IMR-90 (cell line): Measurements from ENCODE around the gene LRRC4C. TPM values are rescaled to one million over a fixed set of nuclear protein-coding genes. Genes with fewer than 3 reads are reported as not detected.

ENCODE experiments used
- ATAC-seq: fragments of 200-7000 bp; cut with Tn5 transposase; 2 replicates; pipeline ENCODE4 v1.9.1; 2020; ENCODE audit warnings: low read depth, mild to moderate bottlenecking, moderate library complexity
- BruUV-seq: library from RNA; stranded (reverse); fragments of 400-500 nt; replicated peaks from 2 replicates; lab custom pipeline; 2021; lab: Mats Ljungman, UMichigan
- CTCF ChIA-PET: fragments of 300-600 bp; formaldehyde crosslinking; extraction: SDS; loops from one replicate; lab custom pipeline; 2021; ENCODE audit warnings: antibody characterized with exemption; lab: Yijun Ruan, JAX
- POLR2A ChIA-PET: fragments of 300-600 bp; sonication (Branson Sonifier 250); formaldehyde crosslinking; loops from one replicate; lab custom pipeline; 2022; ENCODE audit warnings: antibody characterized with exemption; ENCODE audit not compliant: unreplicated experiment; lab: Charles Lee
- DNase-seq: peaks from one replicate; pipeline ENCODE4 v3.0.0; 2013
- H2AFZ ChIP-seq: replicated peaks from 2 replicates; pipeline ENCODE3; 2013; ENCODE audit warnings: low read length, mild to moderate bottlenecking; ENCODE audit not compliant: poor library complexity
- H2AK5ac ChIP-seq: 2 replicates; pipeline ENCODE4 v1.6.1; 2013; ENCODE audit warnings: low read depth, low read length, inconsistent platforms
- H2AK9ac ChIP-seq: replicated peaks from 2 replicates; pipeline ENCODE3; 2013; ENCODE audit warnings: mild to moderate bottlenecking, low read depth, low read length, moderate library complexity; ENCODE audit not compliant: poor library complexity
- H2BK120ac ChIP-seq: 2 replicates; pipeline ENCODE4 v1.6.1; 2013; ENCODE audit warnings: low read depth, low read length, inconsistent platforms
- H2BK15ac ChIP-seq: 3 replicates; pipeline ENCODE4 v1.6.1; 2013; ENCODE audit warnings: low read depth, low read length, inconsistent platforms
- H2BK20ac ChIP-seq: 2 replicates; pipeline ENCODE4 v1.6.1; 2013; ENCODE audit warnings: low read depth, mild to moderate bottlenecking, inconsistent platforms, low read length, moderate library complexity
- H2BK5ac ChIP-seq: 2 replicates; pipeline ENCODE4 v1.6.1; 2013; ENCODE audit warnings: mild to moderate bottlenecking, low read depth, low read length, inconsistent platforms; ENCODE audit not compliant: poor library complexity, severe bottlenecking
- H3K14ac ChIP-seq: replicated peaks from 2 replicates; pipeline ENCODE4 v1.6.1; 2013; ENCODE audit warnings: low read depth, low read length, inconsistent platforms
- H3K18ac ChIP-seq: 2 replicates; pipeline ENCODE4 v1.6.1; 2013; ENCODE audit warnings: low read depth, low read length, control low read depth
- H3K23ac ChIP-seq: 2 replicates; pipeline ENCODE4 v1.6.1; 2013; ENCODE audit warnings: low read depth, low read length, inconsistent platforms
- H3K27ac ChIP-seq: 2 replicates; pipeline ENCODE4 v1.5.1; 2013; ENCODE audit warnings: mild to moderate bottlenecking, control low read depth, low read length; ENCODE audit not compliant: insufficient read depth
- H3K27me3 ChIP-seq: 2 replicates; pipeline ENCODE4 v1.6.1; 2013; ENCODE audit warnings: low read length; ENCODE audit not compliant: control insufficient read depth, insufficient read depth
- H3K36me3 ChIP-seq: 2 replicates; pipeline ENCODE4 v1.6.1; 2013; ENCODE audit warnings: low read length, mixed read lengths; ENCODE audit not compliant: control insufficient read depth, insufficient read depth
- H3K4ac ChIP-seq: 2 replicates; pipeline ENCODE4 v1.6.1; 2013; ENCODE audit warnings: low read depth, low read length, inconsistent platforms
- H3K4me1 ChIP-seq: 2 replicates; pipeline ENCODE4 v1.6.1; 2013; ENCODE audit warnings: low read length, mixed read lengths; ENCODE audit not compliant: control insufficient read depth, insufficient read depth
- H3K4me2 ChIP-seq: 2 replicates; pipeline ENCODE4 v1.6.1; 2013; ENCODE audit warnings: low read depth, mild to moderate bottlenecking, control low read depth, low read length, moderate library complexity
- H3K4me3 ChIP-seq: 2 replicates; pipeline ENCODE4 v1.5.1; 2013; ENCODE audit warnings: low read depth, mild to moderate bottlenecking, control low read depth, low read length, moderate library complexity; ENCODE audit not compliant: insufficient read depth
- H3K56ac ChIP-seq: 2 replicates; pipeline ENCODE4 v1.6.1; 2013; ENCODE audit warnings: low read length, inconsistent platforms; ENCODE audit not compliant: insufficient read depth; ENCODE audit errors: extremely low read depth
- H3K79me1 ChIP-seq, 2 experiments: 2 replicates each; pipeline ENCODE4 v1.6.1; 2013; ENCODE audit warnings: low read length in 2 of 2, inconsistent platforms in 1 of 2, low read depth in 1 of 2
- H3K9ac ChIP-seq: 2 replicates; pipeline ENCODE4 v1.6.1; 2013; ENCODE audit warnings: low read depth, low read length, control low read depth
- H3K9me1 ChIP-seq: 2 replicates; pipeline ENCODE4 v1.6.1; 2013; ENCODE audit warnings: low read length, inconsistent platforms; ENCODE audit not compliant: insufficient read depth
- H3K9me3 ChIP-seq: 2 replicates; pipeline ENCODE4 v1.6.1; 2013; ENCODE audit warnings: low read length; ENCODE audit not compliant: control insufficient read depth, insufficient read depth
- H4K20me1 ChIP-seq: 2 replicates; pipeline ENCODE4 v1.6.1; 2013; ENCODE audit warnings: low read length, inconsistent platforms; ENCODE audit not compliant: insufficient read depth
- H4K5ac ChIP-seq: 2 replicates; pipeline ENCODE4 v1.6.1; 2013; ENCODE audit warnings: mild to moderate bottlenecking, low read depth, low read length, control low read depth
- H4K8ac ChIP-seq, 2 experiments: 2 replicates each; pipeline ENCODE4 v1.6.1; 2013; ENCODE audit warnings: low read depth in 2 of 2, low read length in 2 of 2, control low read depth in 1 of 2, inconsistent platforms in 1 of 2
- H4K91ac ChIP-seq: 2 replicates; pipeline ENCODE4 v1.6.1; 2013; ENCODE audit warnings: low read depth, low read length, inconsistent platforms; ENCODE audit not compliant: insufficient read depth
- BHLHE40 ChIP-seq: fragments of 150-350 bp; IDR thresholded peaks from 2 replicates; pipeline ENCODE4 v1.6.1; 2016; ENCODE audit warnings: mild to moderate bottlenecking, low read depth, low read length
- CEBPB ChIP-seq: IDR thresholded peaks from 2 replicates; pipeline ENCODE4 v1.6.1; 2012; ENCODE audit warnings: low read depth, low read length, improper control_type of control experiment
- CHD1 ChIP-seq: IDR thresholded peaks from 2 replicates; pipeline ENCODE4 v1.6.1; 2012; ENCODE audit warnings: low read depth, low read length, improper control_type of control experiment
- CTCF ChIP-seq: conservative IDR thresholded peaks from 2 replicates; pipeline ENCODE4 v1.5.1; 2012; ENCODE audit warnings: mild to moderate bottlenecking, low read depth, low read length, improper control_type of control experiment
- FOS ChIP-seq: fragments of 150-350 bp; IDR thresholded peaks from 2 replicates; pipeline ENCODE4 v1.6.1; 2016; ENCODE audit warnings: low read depth, low read length
- MAFK ChIP-seq: IDR thresholded peaks from 2 replicates; pipeline ENCODE4 v1.6.1; 2012; ENCODE audit warnings: low read depth, low read length, improper control_type of control experiment
- NFE2L2 ChIP-seq: fragments of 150-350 bp; IDR thresholded peaks from 2 replicates; pipeline ENCODE4 v1.6.1; 2016; ENCODE audit warnings: low read depth, mild to moderate bottlenecking, low read length
- POLR2A ChIP-seq: IDR thresholded peaks from 2 replicates; pipeline ENCODE4 v1.6.1; 2012; ENCODE audit warnings: mild to moderate bottlenecking, low read depth, low read length
- RAD21 ChIP-seq: IDR thresholded peaks from 2 replicates; pipeline ENCODE4 v1.6.1; 2012; ENCODE audit warnings: low read length, improper control_type of control experiment
- RCOR1 ChIP-seq: IDR thresholded peaks from 2 replicates; pipeline ENCODE4 v1.6.1; 2012; ENCODE audit warnings: mild to moderate bottlenecking, low read length, improper control_type of control experiment; ENCODE audit not compliant: insufficient replicate concordance
- RFX5 ChIP-seq: IDR thresholded peaks from 2 replicates; pipeline ENCODE4 v1.8.0; 2012; ENCODE audit warnings: low read depth, mild to moderate bottlenecking, low read length, moderate library complexity
- WGBS, 2 experiments: methylation state at CpG; one replicate each; pipeline versions ENCODE4 v1.1.5 to v1.1.7; 2013; ENCODE audit warnings: missing lambda C conversion rate in 2 of 2; ENCODE audit not compliant: insufficient read length in 1 of 2; ENCODE audit errors: extremely low coverage in 2 of 2; 5-methylcytosine and 5-hydroxymethylcytosine counted together
- dilution Hi-C: fragments of 300-500 bp; cut with HindIII; formaldehyde crosslinking; loops from one replicate; pipeline ENCODE4 v1.14.3; 2018; ENCODE audit warnings: low sequenced_read_pairs; ENCODE audit not compliant: unreplicated experiment
- in situ Hi-C: fragments of 300-500 bp; cut with MboI; formaldehyde crosslinking; loops from 3 replicates; pipeline ENCODE4 v1.14.3; 2019; ENCODE audit warnings: low sequenced_read_pairs, inconsistent platforms, mixed read lengths
- intact Hi-C: fragments of 100-400 bp; cut with micrococcal nuclease; formaldehyde crosslinking; loops from 2 replicates; pipeline ENCODE4 v1.10.0; 2022
- polyA plus RNA-seq, 3 experiments: library from polyadenylated mRNA; depleted of rRNA; stranded (reverse); fragments of >200 nt; gene quantifications; 2 replicates each; pipeline ENCODE4 v1.2.3, GENCODE V29; 2012; ENCODE audit warnings: low replicate concordance in 1 of 3
- total RNA-seq: library from RNA; depleted of rRNA; stranded (reverse); fragments of >200 nt; gene quantifications from 2 replicates; pipeline ENCODE4 v1.2.3, GENCODE V29; 2012
- TF ChIP-seq, protein P1 (sequence below): fragments of 150-350 bp; IDR thresholded peaks from 2 replicates; pipeline ENCODE4 v1.6.1; 2017; ENCODE audit warnings: mild to moderate bottlenecking, antibody characterized with exemption, low read length, low read depth

The LRRC4C gene
- total and polyA plus RNA-seq, 2 of the 4 experiments (the other 2 are of a cell fraction): under 0.01 to 0.03 TPM

- Histone ChIP-seq H2BK20ac (no peak overlapping the region), H3K9me1 (no peaks in the 10 kb centered on the region), H2BK15ac (no peak overlapping the region), H3K27me3 (no peaks in the 10 kb centered on the region), H3K18ac (no peak overlapping the region), H2AK9ac (no peak overlapping the region), H4K5ac (no peak overlapping the region), H3K27ac (no peak overlapping the region), H3K36me3 (no peaks in the 10 kb centered on the region), H2AK5ac (no peak overlapping the region), H3K4me3 (no peak overlapping the region), H2BK5ac (no peak overlapping the region), H3K4me1 (no peaks in the 10 kb centered on the region), H3K9ac (no peak overlapping the region), H3K56ac (no peak overlapping the region), H4K8ac (no peak overlapping the region), H2AFZ (no peak overlapping the region), H4K91ac (no peak overlapping the region), H3K23ac (no peak overlapping the region), H3K4me2 (no peak overlapping the region), H3K4ac (no peak overlapping the region), H3K14ac (no peak overlapping the region), H4K20me1 (no peaks in the 10 kb centered on the region), H2BK120ac (no peak overlapping the region), H3K79me1 (no peaks in the 10 kb centered on the region), H3K9me3 (no peaks in the 10 kb centered on the region; the same call in 1 of the 2 replicates)
- WGBS, 2 experiments: 67% methylated on average over 1 of the region's 1 CpG; no CpG with 5 or more reads in 1 of the 2 experiments
- in situ Hi-C loops: no loop called here
- ATAC-seq (no peak), DNase-seq (no peak)
- intact Hi-C loops: no loop called here
- dilution Hi-C loops: no loop called here
- ChIA-PET POLR2A (no interaction called here), CTCF (no interaction called here)
- no peak for TF ChIP-seq MAFK
- TF ChIP-seq RCOR1: no peak
- no peak for TF ChIP-seq POLR2A
- no peak for TF ChIP-seq RFX5
- no peak for TF ChIP-seq CTCF
- no peak for TF ChIP-seq NFE2L2
- TF ChIP-seq, protein P1, sequence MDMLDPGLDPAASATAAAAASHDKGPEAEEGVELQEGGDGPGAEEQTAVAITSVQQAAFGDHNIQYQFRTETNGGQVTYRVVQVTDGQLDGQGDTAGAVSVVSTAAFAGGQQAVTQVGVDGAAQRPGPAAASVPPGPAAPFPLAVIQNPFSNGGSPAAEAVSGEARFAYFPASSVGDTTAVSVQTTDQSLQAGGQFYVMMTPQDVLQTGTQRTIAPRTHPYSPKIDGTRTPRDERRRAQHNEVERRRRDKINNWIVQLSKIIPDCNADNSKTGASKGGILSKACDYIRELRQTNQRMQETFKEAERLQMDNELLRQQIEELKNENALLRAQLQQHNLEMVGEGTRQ: no peak
- TF ChIP-seq CEBPB: no peak
- no peak for TF ChIP-seq FOS
- TF ChIP-seq CHD1: no peak
- TF ChIP-seq RAD21: no peak
- no peak for TF ChIP-seq BHLHE40
- no TSS peak for BruUV-seq
These were observed 1334.4 kb downstream of the LRRC4C start for GRCh38 chr11:40125054-40125453.
